ENCODE data around the gene KPNA3.
"Not testable (repeated sequence)": the region's sequence is repeated elsewhere in the genome, so short reads cannot be mapped to it uniquely, and the experiment has no call there.

The KPNA3 gene

GRCh38 chr13:49792550-49793324, at the start of gene KPNA3:
TSS of gene KPNA3 (minus strand) at chr13:49792682. CDS start at chr13:49792506, 176 bp downstream.
- peak; percentile 94 to 95 for DNase-seq

GRCh38 chr13:49841964-49842363, 49.5 kb upstream of the KPNA3 start:
- no peak for DNase-seq

- no peak for DNase-seq
Measured at GRCh38 chr13:49840675-49841074, 48.2 kb upstream of the KPNA3 start.

GRCh38 chr13:49840266-49840665, 47.8 kb upstream of the KPNA3 start:
- no peak for DNase-seq

GRCh38 chr13:49838989-49839388, 46.5 kb upstream of the KPNA3 start:
- DNase-seq, result no peak

- DNase-seq, result no peak
Measured at GRCh38 chr13:49836516-49836915, 44.0 kb upstream of the KPNA3 start.

- DNase-seq, result no peak
Measured at GRCh38 chr13:49833402-49833801, 40.9 kb upstream of the KPNA3 start.

- DNase-seq, result no peak
Measured at GRCh38 chr13:49831455-49831854, 39.0 kb upstream of the KPNA3 start.

GRCh38 chr13:49830721-49831120, 38.2 kb upstream of the KPNA3 start:
- no peak for DNase-seq

- no peak for DNase-seq
Measured at GRCh38 chr13:49829715-49830114, 37.2 kb upstream of the KPNA3 start.

- no peak for DNase-seq
Measured at GRCh38 chr13:49828453-49828852, 36.0 kb upstream of the KPNA3 start.

- no peak for DNase-seq
Measured at GRCh38 chr13:49827891-49828290, 35.4 kb upstream of the KPNA3 start.

- DNase-seq, result no peak
Measured at GRCh38 chr13:49827336-49827735, 34.9 kb upstream of the KPNA3 start.

GRCh38 chr13:49821216-49822009, 28.9 kb upstream of the KPNA3 start:
- no peak for DNase-seq

- no peak for DNase-seq
Measured at GRCh38 chr13:49820591-49821215, 28.2 kb upstream of the KPNA3 start.

GRCh38 chr13:49816047-49816446, 23.6 kb upstream of the KPNA3 start:
- not testable (repeated sequence) for DNase-seq

- no peak for DNase-seq
Measured at GRCh38 chr13:49814551-49815270, 22.2 kb upstream of the KPNA3 start.

GRCh38 chr13:49812812-49813211, 20.3 kb upstream of the KPNA3 start:
- no peak for DNase-seq

- no peak for DNase-seq
Measured at GRCh38 chr13:49811527-49811908, 19.0 kb upstream of the KPNA3 start.

- DNase-seq, result no peak
Measured at GRCh38 chr13:49810567-49811526, 18.4 kb upstream of the KPNA3 start.

- DNase-seq, result no peak
Measured at GRCh38 chr13:49807681-49808080, 15.2 kb upstream of the KPNA3 start.

GRCh38 chr13:49806126-49806536, 13.6 kb upstream of the KPNA3 start:
- no peak for DNase-seq
